H9 (cell line): Measurements from ENCODE around the gene PIEZO2. TPM values are rescaled to one million over a fixed set of nuclear protein-coding genes. Genes with fewer than 3 reads are reported as not detected.

Experiments
- DNase-seq: peaks from one replicate; pipeline ENCODE4 v3.0.0-alpha.2; 2017
- H2AFZ ChIP-seq: one replicate; pipeline ENCODE4 v1.6.1; 2013; ENCODE audit warnings: mild to moderate bottlenecking, low read length, control low read depth, moderate library complexity
- H2AK5ac ChIP-seq: 2 replicates; pipeline ENCODE4 v1.6.1; 2013; ENCODE audit warnings: low read length, control low read depth, mixed read lengths; ENCODE audit not compliant: insufficient read length
- H2BK120ac ChIP-seq: one replicate; pipeline ENCODE4 v1.6.1; 2013; ENCODE audit warnings: low read depth, mild to moderate bottlenecking, low read length, control low read depth, inconsistent platforms; ENCODE audit not compliant: poor library complexity, severe bottlenecking
- H2BK12ac ChIP-seq: 2 replicates; pipeline ENCODE4 v1.6.1; 2013; ENCODE audit warnings: low read length, control low read depth, mixed read lengths, low read depth; ENCODE audit not compliant: insufficient read length
- H2BK15ac ChIP-seq: 2 replicates; pipeline ENCODE4 v1.6.1; 2013; ENCODE audit warnings: low read depth, low read length, control low read depth
- H2BK20ac ChIP-seq: one replicate; pipeline ENCODE4 v1.6.1; 2013; ENCODE audit warnings: low read depth, mild to moderate bottlenecking, low read length, control low read depth, inconsistent platforms; ENCODE audit not compliant: poor library complexity, severe bottlenecking
- H2BK5ac ChIP-seq: 2 replicates; pipeline ENCODE4 v1.6.1; 2013; ENCODE audit warnings: low read length, control low read depth, mixed read lengths; ENCODE audit not compliant: insufficient read length
- H3K14ac ChIP-seq: 2 replicates; pipeline ENCODE4 v1.6.1; 2013; ENCODE audit warnings: low read length, control low read depth; ENCODE audit not compliant: insufficient read depth
- H3K18ac ChIP-seq: 2 replicates; pipeline ENCODE4 v1.6.1; 2013; ENCODE audit warnings: low read depth, mild to moderate bottlenecking, mixed read lengths, low read length, control low read depth; ENCODE audit not compliant: insufficient read length
- H3K23ac ChIP-seq: 2 replicates; pipeline ENCODE4 v1.6.1; 2013; ENCODE audit warnings: low read length, control low read depth, mixed read lengths, low read depth; ENCODE audit not compliant: insufficient read length
- H3K23me2 ChIP-seq: 2 replicates; pipeline ENCODE4 v1.6.1; 2013; ENCODE audit warnings: low read depth, mild to moderate bottlenecking, mixed read lengths, low read length, control low read depth; ENCODE audit not compliant: insufficient read length, poor library complexity, severe bottlenecking
- H3K27ac ChIP-seq: 2 replicates; pipeline ENCODE4 v1.5.1; 2013; ENCODE audit warnings: low read length, control low read depth, mixed read lengths, low read depth; ENCODE audit not compliant: insufficient read length
- H3K27me3 ChIP-seq: 2 replicates; pipeline ENCODE4 v1.6.1; 2013; ENCODE audit warnings: low read length, control low read depth, inconsistent platforms; ENCODE audit not compliant: insufficient read depth
- H3K4ac ChIP-seq: 2 replicates; pipeline ENCODE4 v1.6.1; 2013; ENCODE audit warnings: low read depth, mild to moderate bottlenecking, control low read depth, inconsistent platforms, low read length, moderate library complexity
- H3K4me1 ChIP-seq: 2 replicates; pipeline ENCODE4 v1.6.1; 2013; ENCODE audit warnings: low read length, control low read depth, inconsistent platforms; ENCODE audit not compliant: insufficient read depth
- H3K4me2 ChIP-seq: 2 replicates; pipeline ENCODE4 v1.6.1; 2013; ENCODE audit warnings: low read length, control low read depth, mixed read lengths; ENCODE audit not compliant: insufficient read length, insufficient read depth
- H3K56ac ChIP-seq: 2 replicates; pipeline ENCODE4 v1.6.1; 2013; ENCODE audit warnings: low read depth, mild to moderate bottlenecking, mixed read lengths, low read length, control low read depth; ENCODE audit not compliant: insufficient read length
- H3K79me1 ChIP-seq: 2 replicates; pipeline ENCODE4 v1.6.1; 2013; ENCODE audit warnings: low read depth, mild to moderate bottlenecking, moderate library complexity, low read length, control low read depth, inconsistent platforms; ENCODE audit not compliant: insufficient read depth, poor library complexity, severe bottlenecking
- H3K79me2 ChIP-seq: 2 replicates; pipeline ENCODE4 v1.6.1; 2013; ENCODE audit warnings: low read length, control low read depth, inconsistent platforms; ENCODE audit not compliant: insufficient read depth
- H3K9ac ChIP-seq: 2 replicates; pipeline ENCODE4 v1.6.1; 2013; ENCODE audit warnings: low read length, control low read depth, mixed read lengths; ENCODE audit not compliant: insufficient read length; ENCODE audit errors: extremely low read depth
- H3K9me3 ChIP-seq: one replicate; pipeline ENCODE4 v1.6.1; 2013; ENCODE audit warnings: low read depth, low read length, inconsistent platforms; ENCODE audit not compliant: control insufficient read depth
- H3T11ph ChIP-seq: one replicate; pipeline ENCODE4 v1.6.1; 2013; ENCODE audit warnings: mild to moderate bottlenecking, low read length, control low read depth, inconsistent platforms
- H4K20me1 ChIP-seq: one replicate; pipeline ENCODE4 v1.6.1; 2013; ENCODE audit not compliant: control insufficient read depth, insufficient read length, insufficient read depth
- H4K5ac ChIP-seq: 2 replicates; pipeline ENCODE4 v1.6.1; 2013; ENCODE audit warnings: low read depth, mild to moderate bottlenecking, mixed read lengths, low read length, control low read depth; ENCODE audit not compliant: insufficient read length
- H4K8ac ChIP-seq: replicated peaks from 2 replicates; pipeline ENCODE4 v1.6.1; 2013; ENCODE audit warnings: low read length, control low read depth, mixed read lengths, low read depth; ENCODE audit not compliant: insufficient read length
- H4K91ac ChIP-seq: 2 replicates; pipeline ENCODE4 v1.6.1; 2013; ENCODE audit warnings: low read depth, mild to moderate bottlenecking, moderate library complexity, mixed read lengths, low read length, control low read depth; ENCODE audit not compliant: insufficient read length
- H3K27ac Mint-ChIP-seq, 3 experiments: 2 replicates in 2 of 3; 3 replicates in 1 of 3; pipeline ENCODE4 v1.8.0; 2020 to 2021; ENCODE audit warnings: mixed read lengths in 3 of 3, mild to moderate bottlenecking in 1 of 3, moderate library complexity in 1 of 3
- H3K27me3 Mint-ChIP-seq: 2 replicates; pipeline ENCODE4 v1.8.0; 2021; ENCODE audit warnings: low read depth, mild to moderate bottlenecking, moderate library complexity, mixed read lengths
- H3K36me3 Mint-ChIP-seq, 3 experiments: 2 replicates in 2 of 3; 3 replicates in 1 of 3; pipeline ENCODE4 v1.8.0; 2020 to 2021; ENCODE audit warnings: low read depth in 3 of 3, mixed read lengths in 3 of 3; ENCODE audit not compliant: insufficient read depth in 1 of 3
- H3K4me1 Mint-ChIP-seq, 2 experiments: 2 replicates each; pipeline ENCODE4 v1.8.0; 2020; ENCODE audit warnings: mixed read lengths in 2 of 2
- H3K4me3 Mint-ChIP-seq, 2 experiments: 2 replicates in 1 of 2; 3 replicates in 1 of 2; pipeline ENCODE4 v1.8.0; 2020 to 2021; ENCODE audit warnings: mild to moderate bottlenecking in 2 of 2, mixed read lengths in 2 of 2, moderate library complexity in 1 of 2
- H3K9me3 Mint-ChIP-seq, 2 experiments: 2 replicates in 1 of 2; 3 replicates in 1 of 2; pipeline ENCODE4 v1.8.0; 2020; ENCODE audit warnings: mild to moderate bottlenecking in 2 of 2, mixed read lengths in 2 of 2, moderate library complexity in 1 of 2
- CTCF ChIP-seq: fragments of 200-600 bp; sonication (generic); conservative IDR thresholded peaks from 3 replicates; pipeline ENCODE4 v1.8.0; 2021; ENCODE audit warnings: antibody characterized with exemption, mild to moderate bottlenecking
- WGBS: extraction: QIAGEN DNeasy Blood & Tissue Kit; methylation state at CpG from one replicate; pipeline ENCODE4 v1.1.7; 2013; ENCODE audit warnings: missing lambda C conversion rate, low lambda C conversion rate, mixed read lengths; ENCODE audit not compliant: insufficient read length; ENCODE audit errors: extremely low coverage; 5-methylcytosine and 5-hydroxymethylcytosine counted together
- total RNA-seq: library from RNA; stranded (reverse); gene quantifications from 2 replicates; pipeline ENCODE4 v1.2.1, GENCODE V29; 2021

The PIEZO2 gene
- total RNA-seq, 1 experiment from 2014 or later, result 3.9 TPM

GRCh38 chr18:11091746-11092145, 57.6 kb downstream of the PIEZO2 start:
- WGBS, result no CpG with 5 or more reads among the region's 6 CpGs
- H2AK5ac ChIP-seq, result no peak overlapping the region
- H2BK15ac ChIP-seq, result no peak overlapping the region
- no peak overlapping the region for H2BK5ac ChIP-seq
- no peak overlapping the region for H3K9ac ChIP-seq
- H3K4me1 ChIP-seq, result peaks cover 7% of the 10 kb centered on the region; the same call in 1 of the 2 replicates
- Mint-ChIP-seq H3K27me3 (no peaks in the 10 kb centered on the region), H3K27ac (no peak overlapping the region), H3K36me3 (no peaks in the 10 kb centered on the region), H3K9me3 (no peaks in the 10 kb centered on the region), H3K4me1 (peaks cover 10% of the 10 kb centered on the region in 2 experiments), H3K4me3 (no peak overlapping the region)
- H3T11ph ChIP-seq, result no peak overlapping the region
- no peak overlapping the region for H2AFZ ChIP-seq
- no peak overlapping the region for H3K23ac ChIP-seq
- no peak overlapping the region for H3K27ac ChIP-seq
- H3K56ac ChIP-seq, result no peak overlapping the region
- H3K4ac ChIP-seq, result no peak overlapping the region
- no peaks in the 10 kb centered on the region for H3K79me1 ChIP-seq
- H4K91ac ChIP-seq, result no peak overlapping the region
- no peak overlapping the region for H3K18ac ChIP-seq
- H4K20me1 ChIP-seq, result peaks cover 2% of the 10 kb centered on the region
- H2BK12ac ChIP-seq, result no peak overlapping the region
- no peak overlapping the region for H2BK120ac ChIP-seq
- H4K5ac ChIP-seq, result no peak overlapping the region
- DNase-seq, result no peak
- no peaks in the 10 kb centered on the region for H3K23me2 ChIP-seq
- H3K14ac ChIP-seq, result no peak overlapping the region
- H3K27me3 ChIP-seq, result no peaks in the 10 kb centered on the region
- no peak overlapping the region for H2BK20ac ChIP-seq
- no peaks in the 10 kb centered on the region for H3K79me2 ChIP-seq
- no peak overlapping the region for H3K4me2 ChIP-seq
- no peak for TF ChIP-seq CTCF
- no peaks in the 10 kb centered on the region for H3K9me3 ChIP-seq
- no peak overlapping the region for H4K8ac ChIP-seq
